Immature natural killer cell (primary cell): Measurements from ENCODE around the gene TEDC2. TPM values are rescaled to one million over a fixed set of nuclear protein-coding genes. Genes with fewer than 3 reads are reported as not detected.

Experiments
- DNase-seq, 3 donors: peaks; one replicate each; pipeline ENCODE4 v3.0.0; 2022; ENCODE audit warnings: mixed read lengths in 1 of 3
- H3K27ac Mint-ChIP-seq, 6 donors: one replicate each; pipeline ENCODE4 v1.8.0; 2020; ENCODE audit warnings: mixed read lengths in 6 of 6, mild to moderate bottlenecking in 5 of 6, inconsistent platforms in 4 of 6, moderate library complexity in 3 of 6
- H3K27me3 Mint-ChIP-seq, 3 donors: one replicate each; pipeline ENCODE4 v1.8.0; 2020 to 2021; ENCODE audit warnings: low read depth in 3 of 3, mild to moderate bottlenecking in 3 of 3, mixed read lengths in 3 of 3, moderate library complexity in 3 of 3, inconsistent platforms in 1 of 3
- H3K36me3 Mint-ChIP-seq, 3 donors: one replicate each; pipeline ENCODE4 v1.8.0; 2020; ENCODE audit warnings: mixed read lengths in 3 of 3, inconsistent platforms in 2 of 3, mild to moderate bottlenecking in 2 of 3
- H3K4me1 Mint-ChIP-seq, 2 donors: one replicate each; pipeline ENCODE4 v1.8.0; 2020; ENCODE audit warnings: inconsistent platforms in 2 of 2, mild to moderate bottlenecking in 2 of 2, mixed read lengths in 2 of 2, moderate library complexity in 1 of 2
- H3K4me3 Mint-ChIP-seq, 5 donors: one replicate each; pipeline ENCODE4 v1.8.0; 2020; ENCODE audit warnings: mild to moderate bottlenecking in 5 of 5, mixed read lengths in 5 of 5, inconsistent platforms in 3 of 5, moderate library complexity in 3 of 5
- H3K9me3 Mint-ChIP-seq, 6 donors: one replicate each; pipeline ENCODE4 v1.8.0; 2020; ENCODE audit warnings: mild to moderate bottlenecking in 6 of 6, mixed read lengths in 6 of 6, inconsistent platforms in 4 of 6, moderate library complexity in 3 of 6
- polyA plus RNA-seq, 3 donors: library from polyadenylated mRNA; unstranded; fragments of 300-500 nt; fragmentation: Illumina TruSeq; gene quantifications; one replicate each; pipeline ENCODE4 v1.2.3, GENCODE V29; 2021

TEDC2 gene, protein sequence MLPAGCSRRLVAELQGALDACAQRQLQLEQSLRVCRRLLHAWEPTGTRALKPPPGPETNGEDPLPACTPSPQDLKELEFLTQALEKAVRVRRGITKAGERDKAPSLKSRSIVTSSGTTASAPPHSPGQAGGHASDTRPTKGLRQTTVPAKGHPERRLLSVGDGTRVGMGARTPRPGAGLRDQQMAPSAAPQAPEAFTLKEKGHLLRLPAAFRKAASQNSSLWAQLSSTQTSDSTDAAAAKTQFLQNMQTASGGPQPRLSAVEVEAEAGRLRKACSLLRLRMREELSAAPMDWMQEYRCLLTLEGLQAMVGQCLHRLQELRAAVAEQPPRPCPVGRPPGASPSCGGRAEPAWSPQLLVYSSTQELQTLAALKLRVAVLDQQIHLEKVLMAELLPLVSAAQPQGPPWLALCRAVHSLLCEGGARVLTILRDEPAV
- polyA plus RNA-seq: under 1 TPM in 2 of 3 donors, not detected in 1; 0.22 to 0.85 TPM

DNA sequence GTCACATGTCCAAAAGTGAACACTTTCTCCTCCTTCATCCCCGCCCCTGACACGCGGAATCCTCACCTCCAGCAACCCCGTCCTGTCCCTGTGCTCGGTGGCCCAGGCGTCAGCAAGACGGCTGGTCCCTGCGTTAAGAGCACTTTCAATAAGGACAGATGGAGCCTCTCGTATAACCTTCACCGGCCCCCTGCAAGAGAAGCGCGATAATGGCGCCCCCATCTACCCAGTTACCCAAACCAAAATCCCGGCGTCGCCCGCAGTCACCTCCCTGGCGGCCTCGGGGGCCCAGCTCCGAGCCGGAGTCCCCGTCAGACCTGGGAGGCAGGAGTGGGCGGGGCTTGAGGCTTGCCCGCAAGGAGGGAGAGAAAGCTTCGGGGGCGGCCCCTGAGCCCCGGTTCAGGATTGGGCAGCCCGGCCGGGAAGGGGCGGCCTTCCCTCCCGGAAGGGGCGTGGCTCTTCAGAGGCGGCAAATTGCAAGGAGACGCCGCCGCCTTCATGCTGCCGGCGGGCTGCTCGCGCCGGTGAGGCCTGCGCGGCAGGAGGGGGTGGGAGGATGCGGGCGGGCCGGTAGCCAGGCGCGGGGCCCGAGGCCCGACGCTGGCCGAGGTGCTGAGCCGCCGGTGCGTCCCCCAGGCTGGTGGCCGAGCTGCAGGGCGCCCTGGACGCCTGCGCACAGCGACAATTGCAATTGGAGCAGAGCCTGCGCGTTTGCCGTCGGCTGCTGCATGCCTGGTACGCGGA, at the start of gene TEDC2:
TEDC2 (plus strand) TSS at position 463 of the 744 bp plus-strand sequence; CDS start at position 499, 36 bp downstream.
- Mint-ChIP-seq H3K4me1 (peaks cover 6% of the 10 kb centered on the region in 2 donors), H3K27me3 (peaks cover 0 to 4% (median 0%) of the 10 kb centered on the region in 3 donors), H3K4me3 (peak within 1 kb of the TSS; percentile 85 to 94 (median 93)), H3K27ac (peak within 1 kb of the TSS in 5 of 6 donors; percentile 36 to 92 (median 85)), H3K36me3 (no peaks in the 10 kb centered on the region), H3K9me3 (no peaks in the 10 kb centered on the region)
- DNase-seq: peak; percentile 96 to 97 (median 96)

GRCh38 chr16:2415085-2415484, 44.8 kb upstream of the TEDC2 start:
- no peaks in the 10 kb centered on the region for H3K4me1 Mint-ChIP-seq
- H3K36me3 Mint-ChIP-seq: no peaks in the 10 kb centered on the region
- H3K4me3 Mint-ChIP-seq: no peak overlapping the region
- H3K27ac Mint-ChIP-seq: no peak overlapping the region
- DNase-seq: no peak
- H3K27me3 Mint-ChIP-seq: peaks cover 5 to 9% (median 6%) of the 10 kb centered on the region in 3 donors
- H3K9me3 Mint-ChIP-seq: no peaks in the 10 kb centered on the region

DNA sequence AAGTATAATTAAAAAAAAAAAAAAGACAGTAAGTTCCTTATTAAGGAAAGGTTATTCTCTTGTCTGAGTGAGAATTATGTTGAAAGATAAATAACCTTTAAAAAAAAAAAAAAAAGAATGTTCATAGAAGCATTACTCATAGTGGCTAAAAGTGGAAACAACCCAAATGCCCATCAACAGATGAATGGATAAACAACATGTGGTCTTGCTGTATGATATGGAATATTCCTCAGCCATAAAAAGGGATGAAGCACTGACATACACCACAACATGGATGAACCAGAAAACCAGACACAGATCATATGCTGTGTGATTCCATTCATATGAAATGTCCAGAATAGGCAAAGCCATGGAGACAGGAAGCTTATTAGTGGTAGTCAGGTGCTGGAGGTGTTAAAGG, 39.9 kb upstream of the TEDC2 start:
- H3K27me3 Mint-ChIP-seq: peaks cover 0 to 6% (median 4%) of the 10 kb centered on the region in 3 donors
- H3K27ac Mint-ChIP-seq: no peak overlapping the region
- no peaks in the 10 kb centered on the region for H3K9me3 Mint-ChIP-seq
- H3K36me3 Mint-ChIP-seq: no peaks in the 10 kb centered on the region
- peaks cover 21 to 22% of the 10 kb centered on the region in 2 donors for H3K4me1 Mint-ChIP-seq
- H3K4me3 Mint-ChIP-seq: no peak overlapping the region
- no peak for DNase-seq

- Mint-ChIP-seq H3K4me1 (peaks cover 21 to 22% of the 10 kb centered on the region in 2 donors), H3K27ac (peak overlapping the region in 1 of 6 donors; percentile 57), H3K4me3 (peak overlapping the region; percentile 12 to 50 (median 21)), H3K9me3 (no peaks in the 10 kb centered on the region), H3K36me3 (no peaks in the 10 kb centered on the region), H3K27me3 (peaks cover 0 to 3% (median 2%) of the 10 kb centered on the region in 3 donors)
- peak; percentile 38 to 51 (median 41) for DNase-seq
Measured at GRCh38 chr16:2422123-2422867, 37.6 kb upstream of the TEDC2 start.

GRCh38 chr16:2424061-2425007, 35.6 kb upstream of the TEDC2 start:
- H3K36me3 Mint-ChIP-seq: no peaks in the 10 kb centered on the region
- no peak overlapping the region for H3K27ac Mint-ChIP-seq
- peaks cover 0 to 7% (median 0%) of the 10 kb centered on the region in 3 donors for H3K27me3 Mint-ChIP-seq
- H3K4me3 Mint-ChIP-seq: no peak overlapping the region
- H3K9me3 Mint-ChIP-seq: no peaks in the 10 kb centered on the region
- DNase-seq: no peak
- peaks cover 27% of the 10 kb centered on the region in 2 donors for H3K4me1 Mint-ChIP-seq

- Mint-ChIP-seq H3K9me3 (no peaks in the 10 kb centered on the region), H3K27ac (no peak overlapping the region), H3K36me3 (no peaks in the 10 kb centered on the region), H3K4me3 (no peak overlapping the region), H3K4me1 (peaks cover 30 to 32% of the 10 kb centered on the region in 2 donors), H3K27me3 (peaks cover 0 to 10% (median 0%) of the 10 kb centered on the region in 3 donors)
- DNase-seq: no peak
Measured at GRCh38 chr16:2425008-2425518, 34.8 kb upstream of the TEDC2 start.

GRCh38 chr16:2425825-2426430, 34.0 kb upstream of the TEDC2 start:
- Mint-ChIP-seq H3K4me3 (no peak overlapping the region), H3K36me3 (no peaks in the 10 kb centered on the region), H3K4me1 (peaks cover 39 to 40% of the 10 kb centered on the region in 2 donors), H3K27ac (no peak overlapping the region), H3K27me3 (peaks cover 0 to 10% (median 0%) of the 10 kb centered on the region in 3 donors), H3K9me3 (no peaks in the 10 kb centered on the region)
- no peak for DNase-seq

DNA sequence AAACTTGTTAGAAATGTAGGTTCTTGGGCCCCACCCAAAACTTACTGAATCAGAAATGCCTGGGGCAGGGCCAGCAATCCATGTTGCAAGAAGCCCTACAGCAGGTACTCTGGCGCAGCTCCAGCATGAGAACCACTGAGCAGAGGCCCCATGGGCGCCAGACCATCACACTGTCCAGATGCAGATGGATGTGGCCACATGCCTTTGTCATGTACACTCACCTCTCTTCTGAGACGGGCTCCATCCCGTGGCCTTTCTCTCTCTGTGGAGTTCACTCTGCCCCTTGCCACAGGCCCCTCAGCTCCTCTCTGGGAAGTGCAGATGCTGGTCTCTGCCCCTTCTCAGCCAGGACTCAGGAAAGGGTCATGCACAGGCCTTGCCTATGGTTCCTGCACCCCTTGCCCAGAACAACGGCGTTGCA, 33.0 kb upstream of the TEDC2 start:
- Mint-ChIP-seq H3K4me3 (peak overlapping the region in 2 of 5 donors; percentile 19 to 85), H3K27me3 (peaks cover 0 to 10% (median 0%) of the 10 kb centered on the region in 3 donors), H3K36me3 (no peaks in the 10 kb centered on the region), H3K27ac (no peak overlapping the region), H3K4me1 (peaks cover 34 to 35% of the 10 kb centered on the region in 2 donors), H3K9me3 (no peaks in the 10 kb centered on the region)
- DNase-seq: no peak

DNA sequence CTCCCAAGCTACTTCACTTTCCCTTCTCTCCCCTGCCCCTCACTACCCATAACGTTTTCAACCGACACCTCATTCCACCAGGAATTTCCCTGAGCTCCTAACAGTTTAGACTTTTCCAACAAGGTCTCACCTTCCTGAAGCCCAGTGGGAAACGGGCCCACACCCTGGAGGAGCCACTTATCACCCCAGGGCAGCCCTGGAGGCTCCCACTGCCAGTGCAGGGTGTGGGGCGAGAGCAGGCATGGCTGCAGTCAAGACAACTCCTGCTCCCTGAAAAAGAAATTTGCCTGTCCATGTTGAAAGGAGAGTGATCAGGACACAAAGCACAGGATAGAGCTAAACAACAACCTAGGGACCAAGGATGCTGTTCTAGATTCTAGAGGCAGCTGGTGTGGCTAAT, 32.4 kb upstream of the TEDC2 start:
- no peaks in the 10 kb centered on the region for H3K9me3 Mint-ChIP-seq
- H3K4me3 Mint-ChIP-seq: peak overlapping the region; percentile 85 to 89 (median 88)
- no peak for DNase-seq
- H3K27ac Mint-ChIP-seq: peak overlapping the region in 5 of 6 donors; percentile 56 to 71 (median 61)
- peaks cover 0 to 2% (median 0%) of the 10 kb centered on the region in 3 donors for H3K36me3 Mint-ChIP-seq
- peaks cover 0 to 10% (median 0%) of the 10 kb centered on the region in 3 donors for H3K27me3 Mint-ChIP-seq
- H3K4me1 Mint-ChIP-seq: peaks cover 28 to 30% of the 10 kb centered on the region in 2 donors

DNA sequence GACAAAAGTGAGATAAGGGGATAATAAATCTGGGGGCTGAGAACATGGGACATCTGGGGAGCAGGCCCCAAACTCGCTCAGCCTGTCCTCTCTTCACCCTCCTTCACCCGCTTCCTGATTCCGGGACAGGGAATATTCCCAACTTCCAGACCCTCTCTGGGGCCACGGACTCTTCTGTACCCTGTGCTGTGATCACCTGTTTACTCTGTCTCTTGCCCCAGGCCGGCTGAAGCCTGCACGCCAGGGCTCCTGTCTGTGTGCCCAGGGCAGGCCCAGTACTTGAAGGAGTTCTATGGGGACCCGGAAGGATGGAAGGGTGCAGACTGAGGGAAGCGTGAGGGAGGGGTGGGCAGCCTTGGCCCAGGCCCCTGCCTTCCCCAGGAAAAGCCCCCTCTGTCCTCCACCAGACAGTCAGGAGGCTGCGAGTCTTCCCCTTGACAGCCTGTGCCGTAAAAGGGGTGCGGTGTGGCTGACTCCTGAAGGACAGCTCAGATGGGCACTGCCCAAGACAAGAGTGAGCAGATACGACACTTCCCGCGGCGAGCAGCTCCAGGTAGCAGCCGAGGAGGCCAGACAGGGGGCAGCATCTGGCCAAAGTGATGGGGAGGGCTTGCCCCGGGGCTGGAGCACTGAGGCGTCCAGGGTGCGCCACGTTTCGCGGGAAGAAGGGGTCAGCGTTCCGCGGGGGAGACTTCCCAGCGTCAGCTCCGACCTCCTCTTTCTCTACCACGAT, 31.7 kb upstream of the TEDC2 start:
- Mint-ChIP-seq H3K9me3 (no peaks in the 10 kb centered on the region), H3K27me3 (peaks cover 0 to 10% (median 0%) of the 10 kb centered on the region in 3 donors), H3K27ac (peak overlapping the region in 5 of 6 donors; percentile 56 to 80 (median 65)), H3K36me3 (peaks cover 0 to 4% (median 3%) of the 10 kb centered on the region in 3 donors), H3K4me3 (peak overlapping the region; percentile 85 to 89 (median 88)), H3K4me1 (peaks cover 21 to 23% of the 10 kb centered on the region in 2 donors)
- no peak for DNase-seq

GRCh38 chr16:2428784-2429033, 31.2 kb upstream of the TEDC2 start:
- Mint-ChIP-seq H3K4me1 (peaks cover 19 to 20% of the 10 kb centered on the region in 2 donors), H3K36me3 (peaks cover 0 to 4% (median 3%) of the 10 kb centered on the region in 3 donors), H3K9me3 (no peaks in the 10 kb centered on the region), H3K27ac (peak overlapping the region in 2 of 6 donors; percentile 61 to 80), H3K4me3 (peak overlapping the region; percentile 80 to 89 (median 88)), H3K27me3 (peaks cover 0 to 10% (median 0%) of the 10 kb centered on the region in 3 donors)
- no peak for DNase-seq
